ENCODE data around the gene LEKR1. TPM values are rescaled to one million over a fixed set of nuclear protein-coding genes. Genes with fewer than 3 reads are reported as not detected.

The LEKR1 gene
- total and polyA plus RNA-seq, 2 donors (not counting 3 experiments of a cell fraction or from before 2014, with no cell fraction given) = 0.07 to 0.64 TPM

- ChIA-PET CTCF (interaction anchor here (1.9 to 2.2 kb wide), 2 partner anchors 11 to 543 kb away, joined by 7 to 10 read pairs; no protein-coding TSS in a partner anchor), POLR2A (no interaction called here)
- Histone ChIP-seq H3K27me3 (ENCODE audit: control insufficient read depth in 2 of 2, insufficient read depth in 2 of 2, low read length in 2 of 2) (no peaks in the 10 kb centered on the region), H4K20me1 (replicated peaks; ENCODE audit: control insufficient read depth, extremely low read depth, insufficient read depth, low read length) (no peaks in the 10 kb centered on the region), H3K4me1 (ENCODE audit: control insufficient read depth, extremely low read depth, insufficient read depth, low read length) (no peaks in the 10 kb centered on the region), H3K4me3 (replicated peaks in 1 of 3; ENCODE audit: insufficient read depth in 1 of 3, low read depth in 1 of 3, low read length in 3 of 3) (no peak overlapping the region), H3K4me2 (ENCODE audit: insufficient read depth, low read length) (no peak overlapping the region), H3K27ac (ENCODE audit: insufficient read depth, low read depth, low read length) (no peak overlapping the region), H2AFZ (ENCODE audit: low read depth, low read length) (no peak overlapping the region), H3K36me3 (ENCODE audit: control insufficient read depth in 2 of 2, extremely low read depth in 1 of 2, insufficient read depth in 2 of 2, low read length in 2 of 2) (no peaks in the 10 kb centered on the region), H3K9me1 (replicated peaks; ENCODE audit: control insufficient read depth, extremely low read depth, insufficient read depth, low read length) (no peaks in the 10 kb centered on the region), H3K9ac (replicated peaks; ENCODE audit: extremely low read depth, insufficient read depth, low read length) (no peak overlapping the region), H3K79me2 (ENCODE audit: control insufficient read depth, insufficient read depth, low read length) (no peaks in the 10 kb centered on the region), H3K9me3 (replicated peaks; ENCODE audit: control insufficient read depth, insufficient read depth, low read length) (no peaks in the 10 kb centered on the region)
- intact Hi-C loops (cut with micrococcal nuclease) = no loop called here
- DNase-seq (ENCODE audit: low read depth, low spot score) = no peak
- no peak for FAIRE-seq
- no TSS peak for BruUV-seq (replicated peaks)
- no peak for TF ChIP-seq GATA2 (IDR thresholded peaks at IDR 0.05; ENCODE audit: insufficient read depth, insufficient read length, low read depth, low read length)
- no peak for TF ChIP-seq CTCF (IDR thresholded peaks at IDR 0.05; ENCODE audit: extremely low read depth in 1 of 2, insufficient read depth in 1 of 2, low read depth in 1 of 2, low read length in 2 of 2)
- no peak for TF ChIP-seq POLR2AphosphoS5 (IDR thresholded peaks at IDR 0.05; ENCODE audit: insufficient read depth, low read depth, low read length)
- TF ChIP-seq MYC (IDR thresholded peaks at IDR 0.05; ENCODE audit: low read depth, low read length) = no peak
- no peak for TF ChIP-seq JUN (IDR thresholded peaks at IDR 0.05; ENCODE audit: borderline replicate concordance, insufficient read depth, insufficient read length, low read depth)
- TF ChIP-seq FOS (IDR thresholded peaks at IDR 0.05; ENCODE audit: borderline replicate concordance, insufficient read depth, low read length) = no peak
- TF ChIP-seq POLR2A (IDR thresholded peaks at IDR 0.05; ENCODE audit: low read depth, low read length) = no peak
- TF ChIP-seq EZH2 (IDR thresholded peaks at IDR 0.05; ENCODE audit: borderline replicate concordance, low read depth, low read length, severe bottlenecking) = no peak
- no peak for TF ChIP-seq MAX (IDR thresholded peaks at IDR 0.05; ENCODE audit: insufficient read depth, insufficient read length)
- dilution Hi-C loops (cut with MboI; ENCODE audit: extremely low pct_ligation_motif_present, low sequenced_read_pairs) = no loop called here
These were observed 251.4 kb downstream of the LEKR1 start for GRCh38 chr3:157077565-157077991.

Measured in endothelial cell of umbilical vein (primary cell).